Stomach smooth muscle (tissue), 2 donors: ENCODE data around the gene BRCA1.

ENCODE experiments used
- H3K27ac ChIP-seq: one replicate; pipeline ENCODE4 v1.7.0; 2013; ENCODE audit warnings: mild to moderate bottlenecking, low read length, inconsistent platforms
- H3K27me3 ChIP-seq, 2 donors: one replicate each; pipeline ENCODE4 v1.7.0; 2013; ENCODE audit warnings: low read length in 2 of 2; ENCODE audit not compliant: insufficient read depth in 2 of 2, control insufficient read depth in 1 of 2
- H3K36me3 ChIP-seq, 2 donors: one replicate each; pipeline ENCODE4 v1.7.0; 2013; ENCODE audit warnings: low read length in 2 of 2; ENCODE audit not compliant: control insufficient read depth in 2 of 2, insufficient read depth in 2 of 2
- H3K4me1 ChIP-seq: one replicate; pipeline ENCODE4 v1.7.0; 2013; ENCODE audit warnings: low read length; ENCODE audit not compliant: control insufficient read depth, insufficient read depth
- H3K4me3 ChIP-seq, 2 donors: one replicate each; pipeline ENCODE4 v1.7.0; 2013; ENCODE audit warnings: low read length in 2 of 2
- H3K9ac ChIP-seq, 2 donors: one replicate each; pipeline ENCODE4 v1.7.0; 2013; ENCODE audit warnings: low read length in 2 of 2, mild to moderate bottlenecking in 1 of 2
- H3K9me3 ChIP-seq, 2 donors: one replicate each; pipeline ENCODE4 v1.7.0; 2013; ENCODE audit warnings: low read length in 2 of 2; ENCODE audit not compliant: control insufficient read depth in 2 of 2
- donor health status: healthy.
- donor health status: Pancreatic carcinoma.

Gene BRCA1

GRCh38 chr17:42997390-42997983 is 127.7 kb downstream of the BRCA1 start:
- H3K27me3 ChIP-seq = no peaks in the 10 kb centered on the region
- H3K9ac ChIP-seq = peak overlapping the region; percentile 22 to 75
- peaks cover 22% of the 10 kb centered on the region for H3K4me1 ChIP-seq
- peaks cover 5 to 26% of the 10 kb centered on the region in 2 donors for H3K36me3 ChIP-seq
- peak overlapping the region; percentile 96 for H3K27ac ChIP-seq
- H3K4me3 ChIP-seq = peak overlapping the region; percentile 31 to 96
- H3K9me3 ChIP-seq = no peaks in the 10 kb centered on the region
